ENCODE results near the gene CACNA1A.

Gene CACNA1A

GRCh38 chr19:13356686-13357280 lies 149.5 kb downstream of the CACNA1A start:
- no peak for DNase-seq

GRCh38 chr19:13356185-13356584 lies 150.1 kb downstream of the CACNA1A start:
- DNase-seq = no peak

- no peak for DNase-seq
These were observed 150.9 kb downstream of the CACNA1A start for GRCh38 chr19:13355356-13355755.

- no peak for DNase-seq
These were observed 152.7 kb downstream of the CACNA1A start for GRCh38 chr19:13353625-13354024.

GRCh38 chr19:13350759-13351158 lies 155.5 kb downstream of the CACNA1A start:
- no peak for DNase-seq

- no peak for DNase-seq
These were observed 156.2 kb downstream of the CACNA1A start for GRCh38 chr19:13350072-13350471.

GRCh38 chr19:13347367-13347766 lies 158.9 kb downstream of the CACNA1A start:
- no peak for DNase-seq

- DNase-seq = no peak
These were observed 162.8 kb downstream of the CACNA1A start for GRCh38 chr19:13343514-13343913.

GRCh38 chr19:13342672-13343071 lies 163.6 kb downstream of the CACNA1A start:
- DNase-seq = no peak

- DNase-seq = no peak
These were observed 166.4 kb downstream of the CACNA1A start for GRCh38 chr19:13339869-13340268.

GRCh38 chr19:13337181-13337580 lies 169.1 kb downstream of the CACNA1A start:
- DNase-seq = no peak

- no peak for DNase-seq
These were observed 171.3 kb downstream of the CACNA1A start for GRCh38 chr19:13334801-13335481.

GRCh38 chr19:13330285-13330684 lies 176.0 kb downstream of the CACNA1A start:
- DNase-seq = no peak

- DNase-seq = no peak
These were observed 176.5 kb downstream of the CACNA1A start for GRCh38 chr19:13329766-13330165.

GRCh38 chr19:13328241-13328640 lies 178.0 kb downstream of the CACNA1A start:
- DNase-seq = no peak

- no peak for DNase-seq
These were observed 186.8 kb downstream of the CACNA1A start for GRCh38 chr19:13319526-13319925.

GRCh38 chr19:13318190-13318589 lies 188.1 kb downstream of the CACNA1A start:
- DNase-seq = no peak

GRCh38 chr19:13315495-13315894 lies 190.8 kb downstream of the CACNA1A start:
- no peak for DNase-seq

GRCh38 chr19:13314761-13315160 lies 191.5 kb downstream of the CACNA1A start:
- no peak for DNase-seq

- DNase-seq = no peak
These were observed 192.4 kb downstream of the CACNA1A start for GRCh38 chr19:13313875-13314274.

GRCh38 chr19:13309864-13310263 lies 196.4 kb downstream of the CACNA1A start:
- no peak for DNase-seq

- no peak for DNase-seq
These were observed 202.7 kb downstream of the CACNA1A start for GRCh38 chr19:13303381-13304129.

- no peak for DNase-seq
These were observed 203.6 kb downstream of the CACNA1A start for GRCh38 chr19:13302526-13303270.
